Stomach smooth muscle (tissue), 2 donors: Measurements from ENCODE around the gene TRIM65.

Experiments
- H3K27ac ChIP-seq: one replicate; pipeline ENCODE4 v1.7.0; 2013; ENCODE audit warnings: mild to moderate bottlenecking, low read length, inconsistent platforms
- H3K27me3 ChIP-seq, 2 donors: one replicate each; pipeline ENCODE4 v1.7.0; 2013; ENCODE audit warnings: low read length in 2 of 2; ENCODE audit not compliant: insufficient read depth in 2 of 2, control insufficient read depth in 1 of 2
- H3K36me3 ChIP-seq, 2 donors: one replicate each; pipeline ENCODE4 v1.7.0; 2013; ENCODE audit warnings: low read length in 2 of 2; ENCODE audit not compliant: control insufficient read depth in 2 of 2, insufficient read depth in 2 of 2
- H3K4me1 ChIP-seq: one replicate; pipeline ENCODE4 v1.7.0; 2013; ENCODE audit warnings: low read length; ENCODE audit not compliant: control insufficient read depth, insufficient read depth
- H3K4me3 ChIP-seq, 2 donors: one replicate each; pipeline ENCODE4 v1.7.0; 2013; ENCODE audit warnings: low read length in 2 of 2
- H3K9ac ChIP-seq, 2 donors: one replicate each; pipeline ENCODE4 v1.7.0; 2013; ENCODE audit warnings: low read length in 2 of 2, mild to moderate bottlenecking in 1 of 2
- H3K9me3 ChIP-seq, 2 donors: one replicate each; pipeline ENCODE4 v1.7.0; 2013; ENCODE audit warnings: low read length in 2 of 2; ENCODE audit not compliant: control insufficient read depth in 2 of 2
- donor health status: healthy.
- donor health status: Pancreatic carcinoma.

Gene TRIM65

GRCh38 chr17:75896415-75897159 lies at the start of gene TRIM65:
Gene TRIM65 (minus strand): TSS chr17:75896951. CDS start chr17:75896937, 14 bp downstream.
- H3K27me3 ChIP-seq, result no peaks in the 10 kb centered on the region
- peak within 1 kb of the TSS; percentile 86 for H3K27ac ChIP-seq
- H3K36me3 ChIP-seq, result peaks cover 17 to 27% of the 10 kb centered on the region in 2 donors
- peak within 1 kb of the TSS; percentile 61 to 73 for H3K9ac ChIP-seq
- peak within 1 kb of the TSS; percentile 65 to 86 for H3K4me3 ChIP-seq
- H3K9me3 ChIP-seq, result no peaks in the 10 kb centered on the region
- H3K4me1 ChIP-seq, result peaks cover 40% of the 10 kb centered on the region

- Histone ChIP-seq H3K27ac (no peak overlapping the region), H3K4me1 (peaks cover 10% of the 10 kb centered on the region), H3K9me3 (no peaks in the 10 kb centered on the region), H3K27me3 (no peaks in the 10 kb centered on the region), H3K36me3 (peaks cover 20 to 28% of the 10 kb centered on the region in 2 donors), H3K4me3 (no peak overlapping the region), H3K9ac (no peak overlapping the region)
These were observed 48.5 kb upstream of the TRIM65 start for GRCh38 chr17:75945211-75945610.

- peaks cover 12 to 17% of the 10 kb centered on the region in 2 donors for H3K36me3 ChIP-seq
- H3K27me3 ChIP-seq, result no peaks in the 10 kb centered on the region
- no peak overlapping the region for H3K27ac ChIP-seq
- H3K9me3 ChIP-seq, result no peaks in the 10 kb centered on the region
- no peak overlapping the region for H3K9ac ChIP-seq
- H3K4me3 ChIP-seq, result no peak overlapping the region
- peaks cover 10% of the 10 kb centered on the region for H3K4me1 ChIP-seq
These were observed 46.7 kb upstream of the TRIM65 start for GRCh38 chr17:75943491-75943890.

GRCh38 chr17:75942473-75942872 lies 45.7 kb upstream of the TRIM65 start:
- Histone ChIP-seq H3K27me3 (no peaks in the 10 kb centered on the region), H3K4me1 (peaks cover 10% of the 10 kb centered on the region), H3K9ac (no peak overlapping the region), H3K9me3 (no peaks in the 10 kb centered on the region), H3K27ac (no peak overlapping the region), H3K4me3 (no peak overlapping the region), H3K36me3 (peaks cover 6 to 11% of the 10 kb centered on the region in 2 donors)

GRCh38 chr17:75941442-75941819 lies 44.7 kb upstream of the TRIM65 start:
- peak overlapping the region; percentile 21 to 81 for H3K9ac ChIP-seq
- H3K4me3 ChIP-seq, result peak overlapping the region; percentile 54 to 86
- peaks cover 10% of the 10 kb centered on the region for H3K4me1 ChIP-seq
- H3K36me3 ChIP-seq, result peaks cover 6 to 9% of the 10 kb centered on the region in 2 donors
- H3K27ac ChIP-seq, result no peak overlapping the region
- H3K9me3 ChIP-seq, result no peaks in the 10 kb centered on the region
- H3K27me3 ChIP-seq, result no peaks in the 10 kb centered on the region

GRCh38 chr17:75940727-75941441 lies 44.1 kb upstream of the TRIM65 start, which contains the start of gene FBF1:
Gene FBF1 (minus strand): TSS chr17:75941042. CDS start chr17:75938149, 2,893 bp downstream.
- Histone ChIP-seq H3K27me3 (no peaks in the 10 kb centered on the region), H3K9ac (peak within 1 kb of the TSS; percentile 81 to 89), H3K9me3 (no peaks in the 10 kb centered on the region), H3K27ac (peak within 1 kb of the TSS; percentile 46), H3K36me3 (peaks cover under 1 to 4% of the 10 kb centered on the region in 2 donors), H3K4me1 (peaks cover 10% of the 10 kb centered on the region), H3K4me3 (peak within 1 kb of the TSS; percentile 71 to 86)

- no peaks in the 10 kb centered on the region for H3K27me3 ChIP-seq
- no peak overlapping the region for H3K9ac ChIP-seq
- no peaks in the 10 kb centered on the region for H3K9me3 ChIP-seq
- no peak overlapping the region for H3K27ac ChIP-seq
- H3K4me3 ChIP-seq, result no peak overlapping the region
- no peaks in the 10 kb centered on the region for H3K36me3 ChIP-seq
- peaks cover 10% of the 10 kb centered on the region for H3K4me1 ChIP-seq
These were observed 40.9 kb upstream of the TRIM65 start for GRCh38 chr17:75937652-75938051.

GRCh38 chr17:75933808-75934207 lies 37.1 kb upstream of the TRIM65 start:
- no peaks in the 10 kb centered on the region for H3K36me3 ChIP-seq

GRCh38 chr17:75932852-75933251 lies 36.1 kb upstream of the TRIM65 start:
- Histone ChIP-seq H3K27me3 (no peaks in the 10 kb centered on the region), H3K27ac (no peak overlapping the region), H3K4me1 (no peaks in the 10 kb centered on the region), H3K4me3 (no peak overlapping the region), H3K9ac (no peak overlapping the region), H3K9me3 (no peaks in the 10 kb centered on the region), H3K36me3 (no peaks in the 10 kb centered on the region)

More at GRCh38 chr17:75933808-75934207, 37.1 kb upstream of the TRIM65 start:
- no peaks in the 10 kb centered on the region for H3K9me3 ChIP-seq
- no peak overlapping the region for H3K9ac ChIP-seq
- H3K27me3 ChIP-seq, result no peaks in the 10 kb centered on the region
- no peak overlapping the region for H3K27ac ChIP-seq
- no peaks in the 10 kb centered on the region for H3K4me1 ChIP-seq
- H3K4me3 ChIP-seq, result no peak overlapping the region

- H3K4me1 ChIP-seq, result no peaks in the 10 kb centered on the region
These were observed 34.3 kb upstream of the TRIM65 start for GRCh38 chr17:75931062-75931461.

More at GRCh38 chr17:75931062-75931461, 34.3 kb upstream of the TRIM65 start:
- Histone ChIP-seq H3K27me3 (no peaks in the 10 kb centered on the region), H3K27ac (no peak overlapping the region), H3K4me3 (no peak overlapping the region), H3K9ac (no peak overlapping the region), H3K9me3 (no peaks in the 10 kb centered on the region), H3K36me3 (peaks cover 0 to 6% of the 10 kb centered on the region in 2 donors)
